Karpas-422 (cell line): ENCODE measurements around the gene KCNJ12. TPM values are rescaled to one million over a fixed set of nuclear protein-coding genes. Genes with fewer than 3 reads are reported as not detected.
"Not testable (repeated sequence)": the region's sequence is repeated elsewhere in the genome, so short reads cannot be mapped to it uniquely, and the experiment has no call there.

Experiments
- DNase-seq: peaks from one replicate; pipeline ENCODE4 v3.0.0-alpha.2; 2015
- H2AFZ ChIP-seq: fragments of 200-600 bp; sonication (generic); 2 replicates; pipeline ENCODE4 v1.6.1; 2014; ENCODE audit warnings: antibody characterized with exemption, low read length, mixed read lengths
- H3K27ac ChIP-seq: fragments of 200-600 bp; sonication (generic); 2 replicates; pipeline ENCODE4 v1.5.1; 2014; ENCODE audit warnings: mild to moderate bottlenecking, low read length, moderate library complexity
- H3K27me3 ChIP-seq: fragments of 200-600 bp; sonication (generic); 2 replicates; pipeline ENCODE4 v1.6.1; 2014; ENCODE audit warnings: low read length, mixed read lengths
- H3K36me3 ChIP-seq: fragments of 200-600 bp; sonication (generic); 2 replicates; pipeline ENCODE4 v1.6.1; 2014; ENCODE audit warnings: low read length, mixed read lengths; ENCODE audit not compliant: insufficient read depth
- H3K4me1 ChIP-seq: fragments of 200-600 bp; sonication (generic); 2 replicates; pipeline ENCODE4 v1.6.1; 2014; ENCODE audit warnings: mild to moderate bottlenecking, low read length, mixed read lengths
- H3K4me2 ChIP-seq: fragments of 200-600 bp; sonication (generic); 2 replicates; pipeline ENCODE4 v1.6.1; 2014; ENCODE audit warnings: low read length, low read depth, mild to moderate bottlenecking; ENCODE audit not compliant: poor library complexity, severe bottlenecking
- H3K4me3 ChIP-seq: fragments of 200-600 bp; sonication (generic); 2 replicates; pipeline ENCODE4 v1.5.1; 2014; ENCODE audit warnings: mild to moderate bottlenecking, antibody characterized with exemption, low read length, mixed read lengths
- H3K79me2 ChIP-seq: fragments of 200-600 bp; sonication (generic); 2 replicates; pipeline ENCODE4 v1.6.1; 2014; ENCODE audit warnings: mild to moderate bottlenecking, low read length, mixed read lengths
- H3K9ac ChIP-seq: fragments of 200-600 bp; sonication (generic); 2 replicates; pipeline ENCODE4 v1.6.0; 2014; ENCODE audit warnings: low read length
- H3K9me2 ChIP-seq: fragments of 200-600 bp; sonication (generic), shearing (Covaris generic); replicated peaks from 2 replicates; pipeline ENCODE4 v1.6.0; 2014; ENCODE audit warnings: mild to moderate bottlenecking, low read length, moderate library complexity; ENCODE audit not compliant: insufficient read depth
- H3K9me3 ChIP-seq: fragments of 300-700, 200-600 bp; sonication (generic); 2 replicates; pipeline ENCODE4 v1.6.1; 2014; ENCODE audit warnings: low read length, mixed read lengths
- H4K20me1 ChIP-seq: fragments of 200-600 bp; sonication (generic); 2 replicates; pipeline ENCODE4 v1.6.1; 2014; ENCODE audit warnings: mild to moderate bottlenecking, antibody characterized with exemption, low read length, low read depth; ENCODE audit not compliant: insufficient read depth
- total RNA-seq: library from RNA; depleted of rRNA; stranded (reverse); fragments of >200 nt; shearing (Covaris generic); gene quantifications from 2 replicates; pipeline ENCODE4 v1.2.3, GENCODE V29; 2014; ENCODE audit warnings: low replicate concordance

KCNJ12 gene
- total RNA-seq, 1 experiment from 2014 or later = 0.22 TPM

GRCh38 chr17:21392266-21392665 is 16.1 kb downstream of the KCNJ12 start:
- Histone ChIP-seq H2AFZ (no peak overlapping the region), H3K9ac (no peak overlapping the region), H3K4me2 (no peak overlapping the region), H3K4me1 (peaks cover 38% of the 10 kb centered on the region), H3K79me2 (no peaks in the 10 kb centered on the region), H3K4me3 (no peak overlapping the region), H3K9me3 (no peaks in the 10 kb centered on the region), H3K36me3 (no peaks in the 10 kb centered on the region), H3K27ac (no peak overlapping the region), H4K20me1 (no peaks in the 10 kb centered on the region; the same call in 1 of the 2 replicates), H3K9me2 (no peaks in the 10 kb centered on the region), H3K27me3 (no peaks in the 10 kb centered on the region)
- no peak for DNase-seq

DNA sequence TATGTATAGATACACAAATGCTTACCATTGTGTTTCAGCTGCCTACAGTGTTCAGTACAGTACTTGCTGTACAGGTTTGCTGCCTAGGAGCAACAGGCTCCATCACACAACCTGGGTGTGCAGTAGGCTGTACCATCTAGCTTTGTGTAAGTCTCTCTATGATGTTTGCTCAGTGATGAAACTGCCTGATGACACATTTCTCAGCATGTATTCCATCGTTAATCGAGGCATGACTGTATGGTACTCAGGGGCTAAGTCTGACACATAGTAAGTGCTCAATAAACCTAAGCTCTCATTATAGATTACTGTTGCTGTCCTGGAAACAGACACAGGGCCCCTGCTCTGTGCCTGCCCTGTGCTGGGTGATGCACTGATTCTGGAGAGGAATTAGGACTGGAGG is 18.1 kb downstream of the KCNJ12 start:
- no peaks in the 10 kb centered on the region for H3K36me3 ChIP-seq

DNA sequence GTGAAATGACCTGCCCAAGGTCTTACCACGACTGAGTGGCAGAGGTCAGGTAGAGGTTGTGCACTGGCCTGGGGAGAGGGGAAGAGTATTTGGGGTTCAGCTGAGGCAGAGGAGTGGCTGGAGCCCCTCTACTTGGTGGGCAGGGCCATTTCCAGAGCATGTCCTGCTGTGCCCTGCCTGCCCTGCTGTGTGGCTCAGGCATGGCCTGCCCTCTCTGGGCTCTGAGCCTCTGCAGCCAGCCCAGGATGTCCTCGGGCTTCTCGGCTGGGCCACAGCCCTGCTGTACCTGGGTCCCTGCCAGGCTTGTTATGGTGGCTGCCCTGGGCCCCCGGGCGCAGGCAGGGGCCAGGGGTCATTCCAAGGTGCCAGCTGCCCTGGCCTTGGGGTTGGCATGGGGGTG is 19.6 kb downstream of the KCNJ12 start:
- H4K20me1 ChIP-seq = no peaks in the 10 kb centered on the region; the same call in 1 of the 2 replicates
- no peak overlapping the region for H3K4me2 ChIP-seq
- H3K4me3 ChIP-seq = no peak overlapping the region
- no peak overlapping the region for H3K27ac ChIP-seq
- H3K9ac ChIP-seq = no peak overlapping the region
- H3K9me2 ChIP-seq = no peaks in the 10 kb centered on the region
- H2AFZ ChIP-seq = no peak overlapping the region
- no peaks in the 10 kb centered on the region for H3K36me3 ChIP-seq
- H3K9me3 ChIP-seq = no peaks in the 10 kb centered on the region
- H3K79me2 ChIP-seq = no peaks in the 10 kb centered on the region
- H3K4me1 ChIP-seq = peaks cover 20% of the 10 kb centered on the region
- no peaks in the 10 kb centered on the region for H3K27me3 ChIP-seq
- no peak for DNase-seq

More for the DNA sequence above, 18.1 kb downstream of the KCNJ12 start:
- Histone ChIP-seq H3K4me1 (peaks cover 27% of the 10 kb centered on the region), H4K20me1 (no peaks in the 10 kb centered on the region; the same call in 1 of the 2 replicates), H3K27me3 (no peaks in the 10 kb centered on the region), H3K4me3 (no peak overlapping the region), H3K9me3 (no peaks in the 10 kb centered on the region), H3K79me2 (no peaks in the 10 kb centered on the region), H3K9me2 (no peaks in the 10 kb centered on the region), H2AFZ (no peak overlapping the region), H3K4me2 (no peak overlapping the region), H3K9ac (no peak overlapping the region), H3K27ac (no peak overlapping the region)
- no peak for DNase-seq

DNA sequence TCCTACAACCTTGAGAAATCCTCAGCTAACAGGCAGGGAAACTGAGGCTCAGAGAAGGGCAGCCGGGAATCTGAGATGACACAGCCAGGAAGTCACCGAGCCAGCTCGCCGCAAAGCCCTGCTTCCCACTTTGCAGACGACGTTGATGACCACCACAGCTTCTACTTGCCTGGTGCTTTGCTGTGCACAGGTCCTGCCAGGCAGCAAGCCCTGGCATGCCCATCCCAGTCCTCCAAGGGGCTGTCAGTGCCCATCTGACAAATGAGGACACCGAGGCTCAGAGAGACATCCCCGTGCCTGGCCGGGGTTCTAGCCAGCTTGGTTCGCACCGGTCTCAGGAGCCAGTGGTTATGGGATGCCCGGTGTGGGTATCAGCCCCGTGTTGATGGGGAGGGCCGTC is 20.1 kb downstream of the KCNJ12 start:
- Histone ChIP-seq H3K4me1 (peaks cover 15% of the 10 kb centered on the region), H3K9me3 (no peaks in the 10 kb centered on the region), H4K20me1 (no peaks in the 10 kb centered on the region; the same call in 1 of the 2 replicates), H3K9me2 (no peaks in the 10 kb centered on the region), H3K4me3 (no peak overlapping the region), H2AFZ (no peak overlapping the region), H3K79me2 (no peaks in the 10 kb centered on the region), H3K36me3 (no peaks in the 10 kb centered on the region), H3K27me3 (no peaks in the 10 kb centered on the region), H3K4me2 (no peak overlapping the region), H3K27ac (no peak overlapping the region), H3K9ac (no peak overlapping the region)
- DNase-seq = no peak

- H3K9me3 ChIP-seq = no peaks in the 10 kb centered on the region
- no peaks in the 10 kb centered on the region for H3K9me2 ChIP-seq
- no peaks in the 10 kb centered on the region for H3K79me2 ChIP-seq
- H3K9ac ChIP-seq = no peak overlapping the region
- no peaks in the 10 kb centered on the region; the same call in 1 of the 2 replicates for H4K20me1 ChIP-seq
- no peaks in the 10 kb centered on the region for H3K27me3 ChIP-seq
- H3K4me3 ChIP-seq = no peak overlapping the region
- H2AFZ ChIP-seq = no peak overlapping the region
- H3K27ac ChIP-seq = no peak overlapping the region
- H3K4me2 ChIP-seq = no peak overlapping the region
- peaks cover 2% of the 10 kb centered on the region for H3K4me1 ChIP-seq
- no peak for DNase-seq
- H3K36me3 ChIP-seq = no peaks in the 10 kb centered on the region
Observed at GRCh38 chr17:21397341-21398190, 21.4 kb downstream of the KCNJ12 start.

DNA sequence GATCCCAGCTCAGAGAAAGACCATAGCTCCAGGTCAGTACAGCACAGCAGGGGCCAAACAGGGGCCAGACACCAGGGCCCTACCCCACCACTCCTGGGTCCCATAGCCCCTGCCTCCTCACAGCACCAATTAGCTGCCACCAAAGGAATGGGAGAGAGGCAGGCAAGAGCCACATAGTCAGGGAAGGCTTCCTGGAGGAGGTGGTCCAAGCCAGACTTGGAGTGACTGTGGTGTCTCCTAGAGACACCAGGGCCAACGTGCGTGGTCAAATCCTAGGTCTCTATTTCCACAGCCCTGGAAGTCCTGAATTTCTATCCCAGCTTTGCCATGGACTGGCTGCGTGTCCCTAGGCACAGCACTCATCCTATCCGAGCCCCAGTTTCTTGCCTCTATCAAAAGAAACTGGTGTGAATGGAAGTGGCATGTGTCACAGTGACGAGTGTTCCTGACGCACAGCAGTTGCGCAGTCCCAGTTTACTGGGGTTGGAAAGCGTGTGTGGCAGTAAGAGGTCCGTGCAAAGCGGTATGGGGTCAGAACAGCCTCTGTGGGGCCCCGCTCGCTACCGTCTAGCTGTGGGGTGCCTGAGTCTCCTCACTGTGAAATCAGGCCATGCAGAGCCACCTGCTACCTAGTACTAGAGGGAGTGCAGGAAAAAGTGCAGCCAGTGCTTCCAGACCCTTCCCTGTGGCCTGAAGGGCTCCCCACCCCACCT is 23.5 kb downstream of the KCNJ12 start:
- no peaks in the 10 kb centered on the region for H3K4me1 ChIP-seq
- no peak overlapping the region for H3K4me3 ChIP-seq
- H3K9me2 ChIP-seq = no peaks in the 10 kb centered on the region
- no peak overlapping the region for H3K27ac ChIP-seq
- no peak overlapping the region for H2AFZ ChIP-seq
- no peaks in the 10 kb centered on the region for H3K9me3 ChIP-seq
- no peaks in the 10 kb centered on the region for H3K79me2 ChIP-seq
- H3K36me3 ChIP-seq = no peaks in the 10 kb centered on the region
- H3K27me3 ChIP-seq = no peaks in the 10 kb centered on the region
- no peak overlapping the region for H3K9ac ChIP-seq
- no peak for DNase-seq
- no peak overlapping the region for H3K4me2 ChIP-seq
- no peaks in the 10 kb centered on the region; the same call in 1 of the 2 replicates for H4K20me1 ChIP-seq

- H4K20me1 ChIP-seq, DNase-seq, H3K27me3 ChIP-seq, H3K9ac ChIP-seq, H3K36me3 ChIP-seq, H2AFZ ChIP-seq, H3K9me3 ChIP-seq, H3K9me2 ChIP-seq, H3K4me1 ChIP-seq, H3K27ac ChIP-seq, H3K4me3 ChIP-seq, H3K79me2 ChIP-seq, H3K4me2 ChIP-seq: not testable (repeated sequence)
Observed at GRCh38 chr17:21400187-21400569, 24.0 kb downstream of the KCNJ12 start.

GRCh38 chr17:21400816-21401593 is 24.8 kb downstream of the KCNJ12 start:
- H3K36me3 ChIP-seq = no peaks in the 10 kb centered on the region
- H3K79me2 ChIP-seq = no peaks in the 10 kb centered on the region
- H3K9ac ChIP-seq = no peak overlapping the region
- peaks cover 8% of the 10 kb centered on the region; the same call in 1 of the 2 replicates for H3K4me1 ChIP-seq
- H3K4me3 ChIP-seq = no peak overlapping the region
- H3K9me2 ChIP-seq = no peaks in the 10 kb centered on the region
- H3K4me2 ChIP-seq = no peak overlapping the region
- H2AFZ ChIP-seq = no peak overlapping the region
- no peaks in the 10 kb centered on the region for H3K9me3 ChIP-seq
- no peak overlapping the region for H3K27ac ChIP-seq
- H3K27me3 ChIP-seq = no peaks in the 10 kb centered on the region
- DNase-seq = no peak
- no peaks in the 10 kb centered on the region; the same call in 1 of the 2 replicates for H4K20me1 ChIP-seq
